Measurements from ENCODE around the gene QRSL1. TPM values are rescaled to one million over a fixed set of nuclear protein-coding genes. Genes with fewer than 3 reads are reported as not detected.

QRSL1 gene
- polyA plus RNA-seq, 1 of the 3 experiments (the other 2 are of a cell fraction), result 5.7 TPM

- Histone ChIP-seq H3K9me2 (no peaks in the 10 kb centered on the region), H3K4me3 (ENCODE audit: low read depth in 2 of 2, low read length in 1 of 2) (no peak overlapping the region), H4K20me1 (ENCODE audit: insufficient read depth) (no peaks in the 10 kb centered on the region), H3K9me3 (no peaks in the 10 kb centered on the region), H3F3A (replicated peaks; ENCODE audit: insufficient read depth) (peaks cover 4% of the 10 kb centered on the region), H3K4me2 (no peak overlapping the region), H3K36me3 (replicated peaks in 1 of 2; ENCODE audit: control insufficient read depth in 1 of 2, insufficient read depth in 2 of 2, low read length in 1 of 2) (peaks cover 32 to 34% of the 10 kb centered on the region in 2 experiments), H3K9ac (no peak overlapping the region), H3K4me1 (ENCODE audit: control insufficient read depth in 1 of 2, insufficient read depth in 2 of 2, low read depth in 1 of 2, low read length in 1 of 2) (no peaks in the 10 kb centered on the region), H3K27me3 (ENCODE audit: insufficient read depth) (no peaks in the 10 kb centered on the region), H3K27ac (ENCODE audit: low read depth in 2 of 2, low read length in 1 of 2) (no peak overlapping the region), H2AFZ (ENCODE audit: low read depth) (no peak overlapping the region), H3K79me2 (ENCODE audit: insufficient read depth) (no peaks in the 10 kb centered on the region)
- TF ChIP-seq RFX5 (IDR thresholded peaks at IDR 0.05; ENCODE audit: low read length), result no peak
- TF ChIP-seq USF1 (IDR thresholded peaks at IDR 0.05; ENCODE audit: borderline replicate concordance, low read depth), result no peak
- TF ChIP-seq GATA2 (CRISPR knock-in tag; IDR thresholded peaks at IDR 0.05), result no peak
- TF ChIP-seq IRF3 (IDR thresholded peaks at IDR 0.05; ENCODE audit: low read depth, low read length), result no peak
- no peak for TF ChIP-seq YY1 (IDR thresholded peaks at IDR 0.05; ENCODE audit: low read depth)
- TF ChIP-seq NRF1 (IDR thresholded peaks at IDR 0.05; ENCODE audit: low read depth, low read length), result no peak
- no peak for TF ChIP-seq FOXJ3 (CRISPR knock-in tag; IDR thresholded peaks at IDR 0.05)
- TF ChIP-seq MEF2A (IDR thresholded peaks at IDR 0.05; ENCODE audit: borderline replicate concordance, low read depth), result no peak
- TF ChIP-seq SMC3 (IDR thresholded peaks at IDR 0.05; ENCODE audit: low read depth, low read length), result no peak
- TF ChIP-seq RAD21 (IDR thresholded peaks at IDR 0.05; ENCODE audit: low read length), result no peak
- TF ChIP-seq GABPA (IDR thresholded peaks at IDR 0.05; ENCODE audit: low read depth), result no peak
- TF ChIP-seq REST (IDR thresholded peaks at IDR 0.05; ENCODE audit: low read depth, low read length), result no peak
- no peak for TF ChIP-seq POLR2AphosphoS5 (IDR thresholded peaks at IDR 0.05; ENCODE audit: low read depth, low read length)
- TF ChIP-seq TAF1 (IDR thresholded peaks at IDR 0.05; ENCODE audit: borderline replicate concordance, low read depth, low read length), result no peak
- TF ChIP-seq SIN3A (IDR thresholded peaks at IDR 0.05; ENCODE audit: borderline replicate concordance, low read depth, low read length), result no peak
- TF ChIP-seq MXI1 (IDR thresholded peaks at IDR 0.05; ENCODE audit: low read depth, low read length), result no peak
- TF ChIP-seq TCF12 (IDR thresholded peaks at IDR 0.05), result no peak
- TF ChIP-seq EP300 (IDR thresholded peaks at IDR 0.05; ENCODE audit: borderline replicate concordance in 1 of 2, low read depth in 1 of 2, low read length in 1 of 2), result no peak
- TF ChIP-seq FOSL2 (IDR thresholded peaks at IDR 0.05; ENCODE audit: borderline replicate concordance, low read depth), result no peak
- no peak for DNase-seq
- CTCF ChIA-PET, result no interaction called here
- POLR2A ChIA-PET, result no interaction called here
- 97% methylated on average over 4 of the region's 4 CpGs for WGBS (ENCODE audit: low lambda C conversion rate)
Observed at GRCh38 chr6:106667022-106667402, 37.6 kb downstream of the QRSL1 start.

All from SK-N-SH (cell line).